SK-N-SH (cell line): ENCODE data around the gene CD109. TPM values are rescaled to one million over a fixed set of nuclear protein-coding genes. Genes with fewer than 3 reads are reported as not detected.

Experiments used
- CTCF ChIA-PET: fragments of 300-600, 350-600 bp; formaldehyde crosslinking; extraction: SDS; loops from one replicate; lab custom pipeline; 2021; lab: Yijun Ruan, JAX
- POLR2A ChIA-PET: fragments of 350-600 bp; sonication (Branson Sonifier 250); formaldehyde crosslinking; extraction: SDS; loops from one replicate; lab custom pipeline; 2020; ENCODE audit warnings: antibody characterized with exemption, inconsistent platforms; lab: Yijun Ruan, JAX
- DNase-seq: peaks from one replicate; pipeline ENCODE4 v3.0.0; 2012
- H2AFZ ChIP-seq: fragments of 200-600 bp; sonication (generic); 2 replicates; pipeline ENCODE4 v1.8.1; 2016; ENCODE audit warnings: antibody characterized with exemption, mild to moderate bottlenecking, low read depth
- H3F3A ChIP-seq: fragments of 200-600 bp; sonication (generic); replicated peaks from 2 replicates; pipeline ENCODE3; 2016; ENCODE audit warnings: antibody characterized with exemption, mild to moderate bottlenecking; ENCODE audit not compliant: insufficient read depth
- H3K27ac ChIP-seq, 2 experiments: fragments of 200-500 bp in 1 of 2; fragments of 200-600 bp in 1 of 2; sonication (Bioruptor generic) in 1 of 2; sonication (generic), shearing (Covaris generic) in 1 of 2; 2 replicates each; pipeline versions ENCODE4 v1.5.1 to v1.6.1; 2014 to 2016; ENCODE audit warnings: low read depth in 2 of 2, inconsistent platforms in 1 of 2, low read length in 1 of 2, mild to moderate bottlenecking in 1 of 2, mixed read lengths in 1 of 2
- H3K27me3 ChIP-seq: fragments of 200-600 bp; sonication (generic), shearing (Covaris generic); 2 replicates; pipeline ENCODE4 v1.6.1; 2016; ENCODE audit warnings: mixed run types; ENCODE audit not compliant: insufficient read depth
- H3K36me3 ChIP-seq, 2 experiments: fragments of 200-500 bp in 1 of 2; fragments of 200-600 bp in 1 of 2; sonication (Bioruptor generic) in 1 of 2; sonication (generic) in 1 of 2; replicated peaks in 1 of 2; 2 replicates each; pipeline versions ENCODE3 to v1.5.1; 2014 to 2016; ENCODE audit warnings: low read length in 1 of 2, mild to moderate bottlenecking in 1 of 2; ENCODE audit not compliant: insufficient read depth in 2 of 2, control insufficient read depth in 1 of 2
- H3K4me1 ChIP-seq, 2 experiments: fragments of 200-500 bp in 1 of 2; fragments of 200-600 bp in 1 of 2; sonication (Bioruptor generic) in 1 of 2; sonication (generic), shearing (Covaris generic) in 1 of 2; 2 replicates each; pipeline versions ENCODE4 v1.5.1 to v1.6.1; 2014 to 2016; ENCODE audit warnings: low read depth in 1 of 2, low read length in 1 of 2, mixed run types in 1 of 2; ENCODE audit not compliant: insufficient read depth in 2 of 2, control insufficient read depth in 1 of 2
- H3K4me2 ChIP-seq: fragments of 200-600 bp; sonication (generic), shearing (Covaris generic); 2 replicates; pipeline ENCODE4 v1.6.1; 2017; ENCODE audit warnings: mixed run types
- H3K4me3 ChIP-seq, 2 experiments: fragments of 200-500 bp in 1 of 2; fragments of 200-600 bp in 1 of 2; sonication (Bioruptor generic) in 1 of 2; sonication (generic), shearing (Covaris generic) in 1 of 2; 2 replicates each; pipeline versions ENCODE4 v1.5.1 to v1.8.1; 2014 to 2016; ENCODE audit warnings: low read depth in 2 of 2, inconsistent platforms in 1 of 2, low read length in 1 of 2, mild to moderate bottlenecking in 1 of 2, mixed read lengths in 1 of 2, moderate library complexity in 1 of 2
- H3K79me2 ChIP-seq: fragments of 200-600 bp; sonication (generic); 2 replicates; pipeline ENCODE4 v1.8.1; 2017; ENCODE audit warnings: mild to moderate bottlenecking; ENCODE audit not compliant: insufficient read depth
- H3K9ac ChIP-seq: fragments of 200-600 bp; sonication (generic); 2 replicates; pipeline ENCODE4 v1.6.1; 2017; ENCODE audit warnings: mixed run types
- H3K9me2 ChIP-seq: fragments of 200-600 bp; sonication (generic); 2 replicates; pipeline ENCODE4 v1.6.1; 2017; ENCODE audit warnings: mixed run types
- H3K9me3 ChIP-seq: fragments of 200-600 bp; sonication (generic); 2 replicates; pipeline ENCODE4 v1.6.1; 2017; ENCODE audit warnings: mixed run types, mild to moderate bottlenecking, moderate library complexity
- H4K20me1 ChIP-seq: fragments of 200-600 bp; sonication (generic); 2 replicates; pipeline ENCODE4 v1.6.1; 2017; ENCODE audit warnings: mild to moderate bottlenecking, mixed run types; ENCODE audit not compliant: insufficient read depth
- CTCF ChIP-seq: fragments of 200-600 bp; sonication (generic); IDR thresholded peaks from 2 replicates; pipeline ENCODE4 v1.6.1; 2017; ENCODE audit warnings: antibody characterized with exemption, mild to moderate bottlenecking, moderate library complexity
- FOSL2 ChIP-seq: IDR thresholded peaks from 2 replicates; pipeline ENCODE4 v1.4.0; 2012; ENCODE audit warnings: low read depth, mild to moderate bottlenecking, moderate library complexity, borderline replicate concordance
- FOXM1 ChIP-seq: IDR thresholded peaks from 2 replicates; pipeline ENCODE4 v1.4.0; 2012; ENCODE audit warnings: low read depth, mild to moderate bottlenecking
- GABPA ChIP-seq: IDR thresholded peaks from 2 replicates; pipeline ENCODE4 v1.4.0; 2012; ENCODE audit warnings: low read depth, mild to moderate bottlenecking
- IRF3 ChIP-seq: fragments of 150-350 bp; IDR thresholded peaks from 2 replicates; pipeline ENCODE4 v1.6.1; 2016; ENCODE audit warnings: mild to moderate bottlenecking, low read depth, low read length
- JUND ChIP-seq: IDR thresholded peaks from 2 replicates; pipeline ENCODE4 v1.4.0; 2012
- NFIC ChIP-seq: IDR thresholded peaks from 2 replicates; pipeline ENCODE4 v1.4.0; 2012; ENCODE audit warnings: borderline replicate concordance
- RAD21 ChIP-seq: IDR thresholded peaks from 2 replicates; pipeline ENCODE4 v1.6.1; 2012; ENCODE audit warnings: mild to moderate bottlenecking, low read length
- RCOR1 ChIP-seq: fragments of 150-350 bp; IDR thresholded peaks from 2 replicates; pipeline ENCODE4 v1.6.1; 2017; ENCODE audit warnings: antibody characterized with exemption, low read length
- RFX5 ChIP-seq: IDR thresholded peaks from 2 replicates; pipeline ENCODE4 v1.6.1; 2012; ENCODE audit warnings: mild to moderate bottlenecking, improper control_type of control experiment, low read length
- SIN3A ChIP-seq: IDR thresholded peaks from 2 replicates; pipeline ENCODE4 v1.6.1; 2012; ENCODE audit warnings: low read depth, mild to moderate bottlenecking, low read length, moderate library complexity, borderline replicate concordance
- SMC3 ChIP-seq: IDR thresholded peaks from 2 replicates; pipeline ENCODE4 v1.6.1; 2012; ENCODE audit warnings: low read depth, low read length, improper control_type of control experiment
- WGBS: methylation state at CpG from one replicate; pipeline ENCODE4 v1.1.6; 2017; ENCODE audit warnings: low lambda C conversion rate; 5-methylcytosine and 5-hydroxymethylcytosine counted together
- polyA plus RNA-seq, 3 experiments: library from polyadenylated mRNA; depleted of rRNA; stranded (reverse); fragments of >200 nt; gene quantifications; 2 replicates each; pipeline ENCODE4 v1.2.3, GENCODE V29; 2012
- TF ChIP-seq, protein P1 (sequence below): fragments of 150-350 bp; IDR thresholded peaks from 2 replicates; pipeline ENCODE4 v1.6.1; 2017; ENCODE audit warnings: antibody characterized with exemption, low read length, low read depth, borderline replicate concordance
- TF ChIP-seq, protein P2 (sequence below): IDR thresholded peaks from 2 replicates; pipeline ENCODE4; 2012

The CD109 gene
- polyA plus RNA-seq, 1 of the 3 experiments (the other 2 are of a cell fraction), result 19.7 TPM

- TF ChIP-seq, protein P1, sequence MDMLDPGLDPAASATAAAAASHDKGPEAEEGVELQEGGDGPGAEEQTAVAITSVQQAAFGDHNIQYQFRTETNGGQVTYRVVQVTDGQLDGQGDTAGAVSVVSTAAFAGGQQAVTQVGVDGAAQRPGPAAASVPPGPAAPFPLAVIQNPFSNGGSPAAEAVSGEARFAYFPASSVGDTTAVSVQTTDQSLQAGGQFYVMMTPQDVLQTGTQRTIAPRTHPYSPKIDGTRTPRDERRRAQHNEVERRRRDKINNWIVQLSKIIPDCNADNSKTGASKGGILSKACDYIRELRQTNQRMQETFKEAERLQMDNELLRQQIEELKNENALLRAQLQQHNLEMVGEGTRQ, result no peak
- TF ChIP-seq NFIC, result no peak
Observed at GRCh38 chr6:73769976-73770375, 74.0 kb downstream of the CD109 start (continued).

- TF ChIP-seq, protein P2, sequence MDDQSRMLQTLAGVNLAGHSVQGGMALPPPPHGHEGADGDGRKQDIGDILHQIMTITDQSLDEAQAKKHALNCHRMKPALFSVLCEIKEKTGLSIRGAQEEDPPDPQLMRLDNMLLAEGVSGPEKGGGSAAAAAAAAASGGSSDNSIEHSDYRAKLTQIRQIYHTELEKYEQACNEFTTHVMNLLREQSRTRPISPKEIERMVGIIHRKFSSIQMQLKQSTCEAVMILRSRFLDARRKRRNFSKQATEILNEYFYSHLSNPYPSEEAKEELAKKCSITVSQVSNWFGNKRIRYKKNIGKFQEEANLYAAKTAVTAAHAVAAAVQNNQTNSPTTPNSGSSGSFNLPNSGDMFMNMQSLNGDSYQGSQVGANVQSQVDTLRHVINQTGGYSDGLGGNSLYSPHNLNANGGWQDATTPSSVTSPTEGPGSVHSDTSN, result no peak
- no peak for TF ChIP-seq FOXM1
- no peak for TF ChIP-seq CTCF
- peak; percentile 10; the same call in 1 of the 2 replicates for TF ChIP-seq FOSL2
- Histone ChIP-seq H3K9me2 (no peaks in the 10 kb centered on the region), H3K27me3 (no peaks in the 10 kb centered on the region), H3K9ac (peak overlapping the region; percentile 5; the same call in 1 of the 2 replicates), H2AFZ (no peak overlapping the region), H3K79me2 (no peaks in the 10 kb centered on the region), H4K20me1 (no peaks in the 10 kb centered on the region), H3K36me3 (peaks cover 7 to 44% of the 10 kb centered on the region in 2 experiments), H3K4me3 (no peak overlapping the region), H3F3A (peaks cover 23% of the 10 kb centered on the region), H3K27ac (peak overlapping the region; percentile 29 to 59; a peak in 3 of 4 replicates), H3K4me2 (peak overlapping the region; percentile 10; the same call in 1 of the 2 replicates), H3K4me1 (no peaks in the 10 kb centered on the region), H3K9me3 (peaks cover 6% of the 10 kb centered on the region; the same call in 1 of the 2 replicates)
- DNase-seq, result no peak
- WGBS, result 8% methylated on average over 1 of the region's 1 CpG
- ChIA-PET CTCF (no interaction called here), POLR2A (no interaction called here)
Observed at GRCh38 chr6:73774311-73774774, 78.3 kb downstream of the CD109 start.

GRCh38 chr6:73779943-73780342 is 83.9 kb downstream of the CD109 start:
- peaks cover 3 to 26% of the 10 kb centered on the region in 2 experiments for H3K36me3 ChIP-seq
- H4K20me1 ChIP-seq, result no peaks in the 10 kb centered on the region
- H3K27me3 ChIP-seq, result no peaks in the 10 kb centered on the region
- ChIA-PET POLR2A (no interaction called here), CTCF (no interaction called here)
- H3K9me2 ChIP-seq, result no peaks in the 10 kb centered on the region
- H3K4me2 ChIP-seq, result no peak overlapping the region
- no peaks in the 10 kb centered on the region for H3K79me2 ChIP-seq
- H3K9me3 ChIP-seq, result no peaks in the 10 kb centered on the region
- no peak overlapping the region for H3K27ac ChIP-seq
- DNase-seq, result no peak
- TF ChIP-seq IRF3, result no peak
- no peak for TF ChIP-seq SIN3A
- TF ChIP-seq RCOR1, result no peak
- no peak for TF ChIP-seq NFIC
- no peak for TF ChIP-seq FOXM1
- TF ChIP-seq JUND, result no peak
- no peak for TF ChIP-seq GABPA
- no peak for TF ChIP-seq RFX5
- TF ChIP-seq SMC3, result no peak
- TF ChIP-seq RAD21, result no peak
- H3K4me1 ChIP-seq, result no peaks in the 10 kb centered on the region
- peaks cover under 1% of the 10 kb centered on the region for H3F3A ChIP-seq
- H3K4me3 ChIP-seq, result no peak overlapping the region
- no peak overlapping the region for H2AFZ ChIP-seq
- H3K9ac ChIP-seq, result no peak overlapping the region
